ENCODE measurements around the gene CLTC. TPM values are rescaled to one million over a fixed set of nuclear protein-coding genes. Genes with fewer than 3 reads are reported as not detected.

CLTC gene
- polyA plus RNA-seq, 1 of the 3 experiments (the other 2 are of a cell fraction) = 160 TPM

DNA sequence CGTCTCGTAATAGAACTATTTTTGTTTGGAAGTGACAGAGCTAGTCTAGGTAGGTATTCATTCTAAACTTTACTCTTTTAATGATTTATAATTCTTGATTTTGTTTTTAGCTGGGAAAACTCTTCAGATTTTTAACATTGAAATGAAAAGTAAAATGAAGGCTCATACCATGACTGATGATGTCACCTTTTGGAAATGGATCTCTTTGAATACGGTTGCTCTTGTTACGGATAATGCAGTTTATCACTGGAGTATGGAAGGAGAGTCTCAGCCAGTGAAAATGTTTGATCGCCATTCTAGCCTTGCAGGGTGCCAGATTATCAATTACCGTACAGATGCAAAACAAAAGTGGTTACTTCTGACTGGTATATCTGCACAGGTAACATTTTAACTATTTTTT is 27.6 kb downstream of the CLTC start:
- H3K4me2 ChIP-seq = no peak overlapping the region
- TF ChIP-seq RCOR1 (IDR thresholded peaks at IDR 0.05; ENCODE audit: low read length) = no peak
- TF ChIP-seq POLR2AphosphoS5 (IDR thresholded peaks at IDR 0.05; ENCODE audit: low read depth, low read length) = no peak
- TF ChIP-seq, protein P1, sequence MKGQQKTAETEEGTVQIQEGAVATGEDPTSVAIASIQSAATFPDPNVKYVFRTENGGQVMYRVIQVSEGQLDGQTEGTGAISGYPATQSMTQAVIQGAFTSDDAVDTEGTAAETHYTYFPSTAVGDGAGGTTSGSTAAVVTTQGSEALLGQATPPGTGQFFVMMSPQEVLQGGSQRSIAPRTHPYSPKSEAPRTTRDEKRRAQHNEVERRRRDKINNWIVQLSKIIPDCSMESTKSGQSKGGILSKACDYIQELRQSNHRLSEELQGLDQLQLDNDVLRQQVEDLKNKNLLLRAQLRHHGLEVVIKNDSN (IDR thresholded peaks at IDR 0.05; ENCODE audit: borderline replicate concordance, low read depth) = no peak
- TF ChIP-seq TAF1 (IDR thresholded peaks at IDR 0.05; ENCODE audit: borderline replicate concordance, low read depth, low read length) = no peak
- TF ChIP-seq GABPA (IDR thresholded peaks at IDR 0.05; ENCODE audit: low read depth) = no peak
- TF ChIP-seq, protein P2, sequence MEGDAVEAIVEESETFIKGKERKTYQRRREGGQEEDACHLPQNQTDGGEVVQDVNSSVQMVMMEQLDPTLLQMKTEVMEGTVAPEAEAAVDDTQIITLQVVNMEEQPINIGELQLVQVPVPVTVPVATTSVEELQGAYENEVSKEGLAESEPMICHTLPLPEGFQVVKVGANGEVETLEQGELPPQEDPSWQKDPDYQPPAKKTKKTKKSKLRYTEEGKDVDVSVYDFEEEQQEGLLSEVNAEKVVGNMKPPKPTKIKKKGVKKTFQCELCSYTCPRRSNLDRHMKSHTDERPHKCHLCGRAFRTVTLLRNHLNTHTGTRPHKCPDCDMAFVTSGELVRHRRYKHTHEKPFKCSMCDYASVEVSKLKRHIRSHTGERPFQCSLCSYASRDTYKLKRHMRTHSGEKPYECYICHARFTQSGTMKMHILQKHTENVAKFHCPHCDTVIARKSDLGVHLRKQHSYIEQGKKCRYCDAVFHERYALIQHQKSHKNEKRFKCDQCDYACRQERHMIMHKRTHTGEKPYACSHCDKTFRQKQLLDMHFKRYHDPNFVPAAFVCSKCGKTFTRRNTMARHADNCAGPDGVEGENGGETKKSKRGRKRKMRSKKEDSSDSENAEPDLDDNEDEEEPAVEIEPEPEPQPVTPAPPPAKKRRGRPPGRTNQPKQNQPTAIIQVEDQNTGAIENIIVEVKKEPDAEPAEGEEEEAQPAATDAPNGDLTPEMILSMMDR (IDR thresholded peaks at IDR 0.05) = no peak
- TF ChIP-seq TEAD4 (IDR thresholded peaks at IDR 0.05; ENCODE audit: borderline replicate concordance, insufficient read depth) = no peak
- TF ChIP-seq, protein P3, sequence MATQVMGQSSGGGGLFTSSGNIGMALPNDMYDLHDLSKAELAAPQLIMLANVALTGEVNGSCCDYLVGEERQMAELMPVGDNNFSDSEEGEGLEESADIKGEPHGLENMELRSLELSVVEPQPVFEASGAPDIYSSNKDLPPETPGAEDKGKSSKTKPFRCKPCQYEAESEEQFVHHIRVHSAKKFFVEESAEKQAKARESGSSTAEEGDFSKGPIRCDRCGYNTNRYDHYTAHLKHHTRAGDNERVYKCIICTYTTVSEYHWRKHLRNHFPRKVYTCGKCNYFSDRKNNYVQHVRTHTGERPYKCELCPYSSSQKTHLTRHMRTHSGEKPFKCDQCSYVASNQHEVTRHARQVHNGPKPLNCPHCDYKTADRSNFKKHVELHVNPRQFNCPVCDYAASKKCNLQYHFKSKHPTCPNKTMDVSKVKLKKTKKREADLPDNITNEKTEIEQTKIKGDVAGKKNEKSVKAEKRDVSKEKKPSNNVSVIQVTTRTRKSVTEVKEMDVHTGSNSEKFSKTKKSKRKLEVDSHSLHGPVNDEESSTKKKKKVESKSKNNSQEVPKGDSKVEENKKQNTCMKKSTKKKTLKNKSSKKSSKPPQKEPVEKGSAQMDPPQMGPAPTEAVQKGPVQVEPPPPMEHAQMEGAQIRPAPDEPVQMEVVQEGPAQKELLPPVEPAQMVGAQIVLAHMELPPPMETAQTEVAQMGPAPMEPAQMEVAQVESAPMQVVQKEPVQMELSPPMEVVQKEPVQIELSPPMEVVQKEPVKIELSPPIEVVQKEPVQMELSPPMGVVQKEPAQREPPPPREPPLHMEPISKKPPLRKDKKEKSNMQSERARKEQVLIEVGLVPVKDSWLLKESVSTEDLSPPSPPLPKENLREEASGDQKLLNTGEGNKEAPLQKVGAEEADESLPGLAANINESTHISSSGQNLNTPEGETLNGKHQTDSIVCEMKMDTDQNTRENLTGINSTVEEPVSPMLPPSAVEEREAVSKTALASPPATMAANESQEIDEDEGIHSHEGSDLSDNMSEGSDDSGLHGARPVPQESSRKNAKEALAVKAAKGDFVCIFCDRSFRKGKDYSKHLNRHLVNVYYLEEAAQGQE (IDR thresholded peaks at IDR 0.05; ENCODE audit: low read depth, low read length) = no peak
- TF ChIP-seq, protein P4, sequence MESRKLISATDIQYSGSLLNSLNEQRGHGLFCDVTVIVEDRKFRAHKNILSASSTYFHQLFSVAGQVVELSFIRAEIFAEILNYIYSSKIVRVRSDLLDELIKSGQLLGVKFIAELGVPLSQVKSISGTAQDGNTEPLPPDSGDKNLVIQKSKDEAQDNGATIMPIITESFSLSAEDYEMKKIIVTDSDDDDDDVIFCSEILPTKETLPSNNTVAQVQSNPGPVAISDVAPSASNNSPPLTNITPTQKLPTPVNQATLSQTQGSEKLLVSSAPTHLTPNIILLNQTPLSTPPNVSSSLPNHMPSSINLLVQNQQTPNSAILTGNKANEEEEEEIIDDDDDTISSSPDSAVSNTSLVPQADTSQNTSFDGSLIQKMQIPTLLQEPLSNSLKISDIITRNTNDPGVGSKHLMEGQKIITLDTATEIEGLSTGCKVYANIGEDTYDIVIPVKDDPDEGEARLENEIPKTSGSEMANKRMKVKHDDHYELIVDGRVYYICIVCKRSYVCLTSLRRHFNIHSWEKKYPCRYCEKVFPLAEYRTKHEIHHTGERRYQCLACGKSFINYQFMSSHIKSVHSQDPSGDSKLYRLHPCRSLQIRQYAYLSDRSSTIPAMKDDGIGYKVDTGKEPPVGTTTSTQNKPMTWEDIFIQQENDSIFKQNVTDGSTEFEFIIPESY (IDR thresholded peaks at IDR 0.05; ENCODE audit: borderline replicate concordance, low read depth) = no peak
- TF ChIP-seq EP300 (IDR thresholded peaks at IDR 0.05; ENCODE audit: borderline replicate concordance in 1 of 2, low read depth in 1 of 2, low read length in 1 of 2) = no peak
- no peak for TF ChIP-seq TCF12 (IDR thresholded peaks at IDR 0.05)
- H3F3A ChIP-seq (replicated peaks; ENCODE audit: insufficient read depth) = peaks cover 49% of the 10 kb centered on the region
- peaks cover 86 to 91% of the 10 kb centered on the region in 2 experiments for H3K36me3 ChIP-seq (replicated peaks in 1 of 2; ENCODE audit: control insufficient read depth in 1 of 2, insufficient read depth in 2 of 2, low read length in 1 of 2)
- H3K79me2 ChIP-seq (ENCODE audit: insufficient read depth) = peaks cover 100% of the 10 kb centered on the region
- H3K9me3 ChIP-seq = peaks cover 17% of the 10 kb centered on the region
- H3K4me1 ChIP-seq (ENCODE audit: control insufficient read depth in 1 of 2, insufficient read depth in 2 of 2, low read depth in 1 of 2, low read length in 1 of 2) = peaks cover 2 to 7% of the 10 kb centered on the region in 2 experiments; a peak in 2 of 4 replicates
- H4K20me1 ChIP-seq (ENCODE audit: insufficient read depth) = peaks cover 79% of the 10 kb centered on the region
- H3K27me3 ChIP-seq (ENCODE audit: insufficient read depth) = no peaks in the 10 kb centered on the region
- no peaks in the 10 kb centered on the region for H3K9me2 ChIP-seq
- H2AFZ ChIP-seq (ENCODE audit: low read depth) = no peak overlapping the region
- no peak overlapping the region for H3K27ac ChIP-seq (ENCODE audit: low read depth in 2 of 2, low read length in 1 of 2)
- no peak for DNase-seq
- H3K4me3 ChIP-seq (ENCODE audit: low read depth in 2 of 2, low read length in 1 of 2) = no peak overlapping the region
- ChIA-PET CTCF (interaction anchor here (0.6 to 1.8 kb wide), 6 partner anchors 9 to 797 kb away, joined by 3 to 5 read pairs (median 4); partner anchors contain the start of gene CLTC), POLR2A (no interaction called here)
- H3K9ac ChIP-seq = no peak overlapping the region
- 97% methylated on average over 6 of the region's 6 CpGs for WGBS (ENCODE audit: low lambda C conversion rate)

All from SK-N-SH (cell line).